ENCODE results near the gene ROBO1.

GRCh38 chr3:78863306-78864203 lies 904.2 kb downstream of the ROBO1 start:
- TF ChIP-seq CTCF (IDR thresholded peaks at IDR 0.05) (no peak), POLR2A (IDR thresholded peaks at IDR 0.05) (no peak)

All from thyroid gland (tissue), 4 donors.